Renal pelvis (tissue), 4 donors: Measurements from ENCODE around the gene ZNF429. TPM values are rescaled to one million over a fixed set of nuclear protein-coding genes. Genes with fewer than 3 reads are reported as not detected.
"Not testable (repeated sequence)": the region's sequence is repeated elsewhere in the genome, so short reads cannot be mapped to it uniquely, and the experiment has no call there.

Experiments used
- DNase-seq: peaks from one replicate; pipeline ENCODE4 v3.0.0-alpha.2; 2013
- polyA plus RNA-seq, 3 donors: library from polyadenylated mRNA; unstranded; fragments of 120-200 nt; gene quantifications; one replicate each; pipeline ENCODE4 v1.2.1, GENCODE V29; 2013; ENCODE audit not compliant: insufficient read length in 3 of 3

Gene ZNF429
- polyA plus RNA-seq, 3 donors = 21.5 to 34.9 (median 31.4) TPM

DNA sequence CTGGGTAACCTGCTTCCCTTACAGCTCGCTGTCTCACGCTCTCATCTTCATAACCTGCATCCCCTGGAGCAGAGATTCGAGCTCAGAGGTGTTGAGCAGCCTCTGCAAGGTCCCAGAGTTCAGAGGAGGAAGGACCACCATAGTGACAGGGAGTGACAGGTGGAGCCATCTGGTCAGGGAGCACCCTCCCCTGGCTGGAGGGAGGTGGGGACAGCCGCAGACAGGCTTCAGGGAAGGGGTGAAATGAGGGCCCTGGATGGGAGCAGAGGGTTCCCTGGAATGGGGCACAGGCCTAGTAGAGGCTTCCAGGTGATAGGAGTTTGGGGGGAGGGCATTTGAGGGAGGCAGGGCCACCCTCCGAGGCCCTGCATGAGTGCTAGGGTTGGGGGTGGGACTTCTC is 82.1 kb downstream of the ZNF429 start:
- no peak for DNase-seq

GRCh38 chr19:21588065-21588601 is 82.7 kb downstream of the ZNF429 start:
- DNase-seq = no peak

DNA sequence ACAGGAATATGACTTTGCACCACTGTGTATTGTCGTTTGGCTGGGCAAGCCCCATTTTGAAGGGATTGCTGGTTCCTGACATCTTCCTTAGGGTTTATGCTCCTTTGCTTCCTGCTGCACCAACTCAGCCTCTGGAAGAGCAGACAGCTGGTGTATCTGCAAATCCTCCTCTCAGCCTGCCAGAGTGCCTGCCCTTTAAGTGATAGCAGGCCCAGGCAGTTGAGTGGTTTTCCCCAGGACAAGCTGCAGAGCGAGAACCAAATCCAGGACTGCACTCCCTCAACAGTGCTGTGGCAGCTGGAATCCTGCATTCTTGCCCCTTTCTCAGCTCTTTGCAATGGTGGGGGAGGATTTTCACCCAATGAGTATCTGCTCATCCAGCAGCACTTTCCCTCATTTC is 85.5 kb downstream of the ZNF429 start:
- DNase-seq = no peak

DNA sequence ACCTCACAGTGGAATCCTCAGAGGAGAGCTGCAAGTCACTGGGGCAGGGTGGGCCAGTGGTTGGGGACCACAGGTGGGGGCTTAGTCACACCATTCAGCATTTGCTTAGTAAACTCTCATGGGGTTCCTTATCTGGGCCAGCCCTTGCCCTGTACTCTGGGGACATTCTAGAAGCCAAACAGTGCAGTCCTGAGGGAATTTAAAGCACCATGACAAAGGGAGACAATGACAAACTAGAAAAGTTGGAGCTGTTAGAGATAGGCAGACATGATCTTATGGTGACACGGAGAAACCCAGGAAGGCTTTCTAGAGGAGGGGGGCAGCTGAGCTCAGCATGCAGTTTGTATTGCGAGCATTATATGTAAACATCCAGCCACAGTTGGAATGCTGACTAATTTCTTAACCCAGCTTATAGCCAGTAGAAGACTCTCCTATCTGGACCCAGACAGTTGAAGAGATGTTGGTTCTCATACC is 87.6 kb downstream of the ZNF429 start:
- DNase-seq = no peak

DNA sequence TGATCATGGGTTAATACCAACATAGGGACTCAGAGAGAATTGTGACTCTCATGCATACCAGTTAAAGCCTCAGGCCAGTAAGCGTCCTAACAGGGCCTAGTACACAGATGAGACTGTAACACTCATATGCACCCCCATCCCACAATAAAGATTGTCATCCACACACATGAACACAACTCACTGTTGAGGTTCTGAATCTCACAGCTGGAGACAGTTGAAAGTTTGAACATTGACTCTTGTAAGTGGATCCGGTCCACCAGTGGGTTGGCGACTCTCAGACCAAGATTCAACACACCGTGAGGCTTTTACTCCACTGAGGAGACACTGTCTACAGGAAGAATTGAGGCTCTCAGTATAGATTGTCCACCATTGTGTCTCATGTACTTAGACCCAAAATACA is 88.1 kb downstream of the ZNF429 start:
- no peak for DNase-seq

- DNase-seq = no peak
Observed at GRCh38 chr19:21593934-21594820, 88.8 kb downstream of the ZNF429 start.

- no peak for DNase-seq
Observed at GRCh38 chr19:21595185-21595584, 89.8 kb downstream of the ZNF429 start.

DNA sequence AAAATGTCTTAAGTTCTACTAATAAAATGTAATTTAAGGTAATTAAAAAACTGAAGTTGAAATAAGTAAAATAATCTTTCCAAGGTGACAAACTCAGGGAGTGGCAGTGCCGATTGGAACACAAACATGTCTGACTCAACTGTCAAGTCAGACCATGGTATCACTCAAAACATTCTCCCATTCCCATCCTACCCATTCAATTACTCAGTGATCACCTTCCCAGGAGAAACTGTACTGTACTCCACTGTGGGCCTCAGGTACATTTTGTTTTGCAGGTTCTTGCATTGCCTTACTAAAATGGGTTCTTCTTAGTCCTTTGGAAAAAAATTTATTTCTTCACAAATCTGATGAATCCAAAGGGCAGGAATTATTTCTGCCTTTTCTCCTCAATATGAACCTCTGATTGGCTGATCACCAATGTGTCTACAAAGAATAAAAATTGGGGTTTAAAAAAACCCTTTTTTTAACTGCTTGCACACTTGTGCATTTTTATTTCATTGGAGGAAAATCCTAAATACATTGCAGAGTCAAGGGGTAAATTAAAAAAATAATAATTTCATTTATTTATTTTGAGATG is 96.8 kb downstream of the ZNF429 start:
- DNase-seq = no peak

DNA sequence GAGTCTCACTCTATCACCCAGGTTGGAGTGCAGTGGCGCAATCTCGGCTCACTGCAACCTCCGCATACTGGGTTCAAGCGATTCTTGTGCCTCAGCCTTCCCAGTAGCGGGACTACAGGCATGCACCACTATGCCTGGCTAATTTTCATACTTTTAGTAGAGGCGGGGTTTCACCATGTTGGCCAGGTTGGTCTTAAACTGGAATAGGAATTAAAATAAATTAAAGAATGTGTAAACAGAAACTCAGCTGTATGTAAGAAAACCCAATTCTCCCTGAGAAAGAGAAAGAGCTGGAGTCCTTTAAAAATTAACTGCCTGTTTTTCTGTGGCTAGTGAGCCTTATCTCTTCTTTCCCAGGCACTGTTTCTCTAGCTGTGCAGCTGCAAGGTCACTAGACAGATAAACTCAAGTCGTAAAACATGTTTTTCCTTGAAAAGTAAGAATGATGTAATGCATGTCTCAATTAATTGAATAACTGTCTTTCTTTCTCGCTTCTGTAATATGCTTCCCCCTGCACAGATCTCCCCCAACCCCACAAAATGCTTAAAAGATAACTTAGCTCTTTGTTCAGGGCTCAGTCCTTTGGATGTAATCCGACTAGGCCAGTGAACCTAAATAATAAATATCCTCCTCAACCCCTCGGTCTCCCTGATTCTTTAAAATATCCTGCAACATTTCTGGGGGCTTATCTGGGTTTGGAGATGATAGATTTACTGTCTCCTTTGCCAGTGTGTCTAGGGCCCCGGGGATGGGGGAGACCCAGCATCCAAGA is 97.4 kb downstream of the ZNF429 start:
- not testable (repeated sequence) for DNase-seq

- no peak for DNase-seq
Observed at GRCh38 chr19:21603431-21604231, 98.2 kb downstream of the ZNF429 start.

GRCh38 chr19:21604351-21604926 is 99.0 kb downstream of the ZNF429 start:
- peak; percentile 62 for DNase-seq

Other genes starting within 250 kb of the ZNF429 start
- 10 to 100 TPM; 15.1 to 22.3 (median 21.3) TPM for gene ZNF708, start 176.2 kb upstream of the ZNF429 start, polyA plus RNA-seq
- gene ZNF738, start 146.6 kb upstream of the ZNF429 start, polyA plus RNA-seq = 10 to 100 TPM; 31.0 to 45.5 (median 37.4) TPM
- gene ZNF493, start 108.5 kb upstream of the ZNF429 start, polyA plus RNA-seq = 10 to 100 TPM; 17.5 to 30.2 (median 30.2) TPM